GM19397 (cell line): ENCODE measurements around the gene FRK.
"Not testable (repeated sequence)": the region's sequence is repeated elsewhere in the genome, so short reads cannot be mapped to it uniquely, and the experiment has no call there.

Source experiments
- ATAC-seq: cut with Tn5 transposase; IDR thresholded peaks from one replicate; pipeline ENCODE4 v1.9.1; 2021; ENCODE audit warnings: mild to moderate bottlenecking, moderate library complexity; ENCODE audit not compliant: unreplicated experiment

FRK gene

DNA sequence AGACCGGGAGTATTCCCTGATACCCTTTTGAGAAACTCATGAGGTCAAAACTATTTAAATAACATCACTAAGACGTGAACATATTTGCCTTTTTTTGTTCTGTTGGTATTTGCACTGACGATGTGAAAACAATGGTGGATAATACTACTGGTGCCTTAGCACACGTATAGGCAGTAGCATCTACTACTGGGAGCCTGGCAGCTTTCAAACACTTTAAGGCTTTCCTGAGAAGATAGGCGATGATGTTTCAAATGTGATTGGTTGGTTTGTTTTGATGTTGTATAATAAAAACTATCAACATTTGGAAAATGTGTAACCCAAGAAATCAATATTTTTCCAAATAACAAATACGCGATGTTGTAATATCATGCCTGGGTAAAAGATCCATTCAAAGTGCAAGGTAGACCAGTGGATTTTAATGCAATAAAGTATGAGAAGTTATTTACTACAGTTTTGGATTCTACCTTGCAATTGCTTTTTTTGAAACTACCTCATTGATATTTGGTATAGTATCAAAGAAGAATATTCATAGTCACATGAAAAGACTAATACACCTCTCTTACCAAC lies 166.2 kb downstream of the FRK start:
- ATAC-seq, result no peak

DNA sequence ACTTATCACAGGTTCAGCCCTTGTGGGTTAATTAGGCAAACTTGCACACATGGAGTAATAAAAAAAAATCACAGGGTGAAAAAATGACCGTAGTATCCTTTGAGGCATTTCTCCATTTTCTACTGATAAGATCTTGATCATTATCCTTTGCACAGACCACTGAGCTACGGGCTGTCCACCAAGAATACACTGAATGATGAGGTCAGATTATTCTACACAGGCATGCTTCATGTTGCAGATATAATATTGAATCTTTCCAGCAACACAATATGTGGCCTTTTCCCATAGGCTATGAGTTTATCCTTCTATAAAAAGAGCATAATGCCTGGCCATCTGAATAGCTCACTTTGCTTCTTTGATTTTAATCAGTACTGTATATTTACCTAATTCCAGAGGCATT lies 168.9 kb downstream of the FRK start:
- ATAC-seq, result no peak

DNA sequence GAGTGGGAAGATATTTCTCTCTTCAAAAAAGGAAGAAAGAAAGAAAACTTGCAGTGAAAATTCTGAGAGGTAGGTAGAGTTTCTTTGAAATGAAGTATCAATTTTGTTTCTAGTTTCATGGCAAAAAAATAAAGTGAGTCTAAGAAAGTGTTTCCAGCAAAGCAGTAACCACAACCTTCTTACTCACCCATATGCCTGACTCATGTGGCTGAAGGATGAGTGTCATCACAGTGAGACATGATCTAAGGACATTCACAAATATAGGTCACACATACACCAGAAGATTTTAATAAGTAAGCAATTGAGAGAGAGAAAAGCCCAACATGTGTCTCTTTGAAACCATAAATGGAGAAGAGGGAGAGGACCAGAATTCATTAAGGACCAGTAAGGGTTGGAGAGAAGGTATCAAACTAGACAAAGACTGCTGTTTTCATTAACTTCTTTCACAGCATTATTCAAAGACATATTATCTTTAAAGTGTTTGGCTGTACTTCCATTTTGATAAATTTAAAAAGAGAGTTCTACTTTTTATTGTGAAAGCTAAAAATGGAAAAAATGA lies 169.5 kb downstream of the FRK start:
- ATAC-seq, result peak; percentile 91

DNA sequence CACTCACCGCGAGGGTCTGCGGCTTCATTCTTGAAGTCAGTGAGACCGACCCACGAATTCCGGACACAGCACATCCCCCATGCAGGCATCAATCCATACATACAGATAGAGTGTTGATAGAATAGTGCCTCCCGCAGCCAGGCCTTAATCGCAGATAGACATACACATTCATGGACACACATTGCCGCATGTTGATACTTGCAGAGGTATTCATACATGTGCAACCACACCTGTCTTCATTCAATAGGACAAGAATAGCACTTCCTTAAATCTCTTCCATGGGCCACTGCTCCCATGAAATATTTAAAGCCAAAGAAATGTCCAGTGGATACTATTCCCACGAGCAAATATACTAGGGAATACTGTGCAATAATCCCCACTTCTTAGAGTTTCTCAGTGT lies 170.5 kb downstream of the FRK start:
- ATAC-seq, result no peak

DNA sequence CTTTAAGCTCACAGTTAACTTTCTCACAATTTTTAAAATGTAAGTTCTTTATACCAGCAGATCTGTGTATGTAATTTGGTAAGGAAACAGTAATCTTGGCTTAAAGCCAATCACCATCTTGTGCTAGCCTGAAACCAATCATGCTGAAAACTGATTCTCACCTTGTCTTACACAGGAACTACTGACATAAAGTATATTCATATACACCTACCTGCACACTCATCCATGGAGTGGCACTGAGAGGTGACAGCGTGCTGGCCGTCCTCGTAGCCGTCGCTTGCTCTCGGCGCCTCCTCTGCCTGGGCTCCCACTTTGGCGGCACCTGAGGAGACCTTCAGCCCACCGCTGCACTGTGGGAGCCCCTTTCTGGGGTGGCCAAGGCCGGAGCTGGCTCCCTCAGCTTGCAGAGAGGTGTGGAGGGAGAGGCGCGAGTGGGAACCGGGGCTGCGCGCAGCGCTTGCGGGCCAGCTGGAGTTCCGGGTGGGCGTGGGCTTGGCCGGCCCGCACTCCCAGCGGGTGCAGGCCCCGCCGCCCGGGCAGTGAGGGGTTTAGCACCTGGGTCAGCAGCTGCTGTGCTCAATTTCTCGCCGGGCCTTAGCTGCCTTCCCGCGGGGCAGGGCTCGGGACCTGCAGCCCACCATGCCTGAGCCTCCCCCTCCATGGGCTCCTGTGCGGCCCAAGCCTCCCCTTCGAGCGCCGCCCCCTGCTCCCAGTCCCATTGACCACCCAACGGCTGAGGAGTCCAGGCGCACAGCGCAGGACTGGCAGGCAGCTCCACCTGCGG lies 171.8 kb downstream of the FRK start:
- not testable (repeated sequence) for ATAC-seq

DNA sequence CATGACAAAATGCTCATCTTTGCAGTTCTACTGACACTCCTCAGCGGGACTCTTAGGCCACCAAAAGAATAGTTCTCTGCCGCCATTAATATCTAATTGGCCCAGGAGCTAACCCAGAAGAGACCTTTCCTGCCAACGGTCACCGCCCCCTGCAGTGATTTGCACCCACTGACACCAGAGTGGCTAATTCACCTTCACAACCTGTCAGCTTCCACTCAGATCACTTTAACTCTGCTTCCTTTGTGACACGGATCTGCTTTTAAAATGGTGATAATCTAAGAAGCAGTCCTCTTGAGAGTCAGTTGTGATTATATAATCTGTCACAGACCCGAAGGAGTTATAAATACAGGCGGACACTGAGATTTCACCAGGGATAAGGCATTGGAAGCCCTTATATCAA lies 172.8 kb downstream of the FRK start:
- no peak for ATAC-seq

DNA sequence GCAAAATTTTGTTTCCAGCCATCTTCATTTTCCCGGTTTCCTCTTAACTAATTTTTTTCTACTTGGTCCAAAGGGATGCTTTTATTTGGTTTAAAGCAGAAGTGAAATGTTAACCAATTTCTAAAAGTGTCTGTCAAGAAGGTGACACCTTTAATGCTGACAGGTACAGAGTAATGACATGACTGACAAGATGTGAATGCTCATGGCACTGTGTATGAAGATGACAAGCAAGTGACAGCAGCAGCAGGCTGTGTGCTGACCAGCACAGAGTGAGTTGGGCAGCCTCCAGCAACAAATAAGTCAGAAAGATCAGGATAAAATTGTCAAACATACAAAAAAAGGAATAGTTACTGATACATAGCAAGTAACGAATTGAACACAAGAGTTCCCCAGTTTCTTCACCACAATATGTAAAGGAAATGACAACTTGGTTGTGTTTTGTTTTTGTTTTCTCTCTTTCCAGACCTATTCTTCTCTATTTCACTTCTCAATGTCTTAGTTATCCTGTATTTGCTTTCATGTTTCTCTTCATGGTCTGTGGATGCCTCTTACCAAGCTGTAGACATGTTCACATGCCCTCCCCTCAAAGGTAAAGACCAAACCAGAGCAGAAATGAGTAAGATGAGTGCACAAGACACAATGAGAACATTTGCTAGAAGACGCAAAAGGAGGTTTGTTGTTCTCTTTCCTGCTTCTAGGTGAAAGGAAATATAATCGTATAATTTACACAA lies 174.9 kb downstream of the FRK start:
- ATAC-seq, result no peak

DNA sequence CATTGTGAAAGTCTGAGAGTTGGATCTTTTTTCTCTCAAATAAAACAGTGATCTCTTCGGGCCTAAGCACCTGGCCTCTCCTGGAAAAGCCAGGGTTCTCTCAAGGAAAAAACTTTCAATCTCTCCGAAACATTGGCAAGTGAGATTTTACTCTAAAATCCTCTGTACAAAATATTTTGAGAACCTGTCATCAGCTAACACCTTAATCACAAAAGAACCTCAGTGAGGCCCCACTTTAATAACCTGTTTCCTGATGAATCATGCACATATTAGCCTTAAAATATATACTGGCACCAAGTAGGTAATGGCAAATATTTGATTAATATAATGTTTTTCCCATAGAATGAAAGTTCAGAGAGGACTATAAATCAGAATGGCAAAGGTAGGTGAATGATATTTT lies 177.9 kb downstream of the FRK start:
- ATAC-seq, result no peak

DNA sequence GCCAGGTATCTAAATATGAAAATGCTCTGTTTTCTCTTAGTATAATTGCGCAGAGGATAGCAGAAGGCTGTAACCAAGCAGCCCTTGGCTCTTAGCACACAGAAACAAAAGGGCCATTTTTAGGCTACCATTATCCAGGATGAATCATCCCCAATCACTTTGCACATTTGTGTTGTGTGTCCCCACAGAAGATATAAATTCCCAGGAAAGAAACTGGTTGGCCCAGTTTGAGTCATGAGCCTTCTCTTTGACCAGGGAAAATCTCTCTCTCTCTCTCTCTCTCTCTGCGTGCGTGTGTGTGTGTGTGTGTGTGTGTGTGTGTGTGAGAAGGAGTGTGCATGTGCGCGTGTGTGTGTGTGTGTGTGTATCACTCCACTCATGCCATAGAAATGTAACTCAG lies 178.5 kb downstream of the FRK start:
- ATAC-seq, result no peak
